Measurements from ENCODE around the gene OS9.
A peak's percentile ranks its signal among the peaks of the same experiment; 100 is the strongest.
"Not testable (repeated sequence)": the region's sequence is repeated elsewhere in the genome, so short reads cannot be mapped to it uniquely, and the experiment has no call there.

OS9 gene

DNA sequence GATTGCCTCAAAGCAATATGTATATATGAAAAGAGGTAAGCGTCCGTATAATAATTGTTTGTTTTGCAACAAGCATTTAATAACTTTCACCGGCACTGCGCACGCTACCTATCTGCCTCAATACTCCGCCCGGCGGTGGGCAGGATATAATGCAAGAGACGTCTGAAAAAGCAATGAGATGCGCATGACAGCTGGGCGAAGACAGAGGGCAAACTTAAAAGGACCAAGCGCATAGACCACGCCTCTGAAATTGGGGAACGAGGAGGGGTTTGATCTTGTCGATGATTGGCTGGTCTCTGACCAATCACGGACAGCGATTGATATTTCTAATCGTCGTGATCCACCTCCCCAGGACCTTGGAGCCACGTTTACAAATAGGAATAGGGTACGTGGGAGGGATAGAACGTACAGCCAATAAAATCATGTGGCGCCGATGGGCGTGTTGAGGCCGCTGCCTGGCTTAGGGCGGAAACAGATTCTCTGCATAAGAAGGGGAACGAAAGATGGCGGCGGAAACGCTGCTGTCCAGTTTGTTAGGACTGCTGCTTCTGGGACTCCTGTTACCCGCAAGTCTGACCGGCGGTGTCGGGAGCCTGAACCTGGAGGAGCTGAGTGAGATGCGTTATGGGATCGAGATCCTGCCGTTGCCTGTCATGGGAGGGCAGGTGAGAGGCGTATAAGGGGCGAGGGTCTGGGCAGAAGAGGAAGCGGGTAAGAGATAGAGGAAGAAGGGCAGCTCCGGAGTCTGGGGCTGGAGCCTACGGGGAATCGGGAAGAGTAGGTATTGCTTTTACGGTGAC lies at the start of gene OS9:
TSS of gene OS9 (plus strand) at position 474 of the 800 bp plus-strand sequence. CDS start at position 504, 30 bp downstream.
- peak; percentile 99 for DNase-seq

- DNase-seq, result not testable (repeated sequence)
These were observed 47.8 kb upstream of the OS9 start for GRCh38 chr12:57645990-57646658.

- DNase-seq, result not testable (repeated sequence)
These were observed 47.3 kb upstream of the OS9 start for GRCh38 chr12:57646659-57647049.

GRCh38 chr12:57654042-57654441 lies 39.9 kb upstream of the OS9 start:
- DNase-seq, result no peak

- no peak for DNase-seq
These were observed 38.2 kb upstream of the OS9 start for GRCh38 chr12:57655541-57656240.

DNA sequence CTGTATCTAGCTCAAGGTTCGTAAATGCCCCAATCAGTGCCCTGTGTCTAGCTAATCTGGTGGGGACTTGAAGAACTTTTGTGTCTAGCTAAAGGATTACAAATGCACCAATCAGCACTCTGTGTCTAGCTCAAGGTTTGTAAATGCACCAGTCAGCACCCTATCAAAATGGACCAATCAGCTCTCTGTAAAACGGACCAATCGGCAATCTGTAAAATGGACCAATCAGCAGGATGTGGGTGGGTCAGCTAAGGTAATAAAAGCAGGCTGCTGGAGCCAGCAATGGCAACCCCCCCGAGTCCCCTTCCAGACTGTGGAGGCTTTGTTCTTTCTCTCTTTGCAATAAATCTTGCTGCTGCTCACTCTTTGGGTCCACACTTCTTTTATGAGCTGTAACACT lies 37.5 kb upstream of the OS9 start:
- DNase-seq, result not testable (repeated sequence)

DNA sequence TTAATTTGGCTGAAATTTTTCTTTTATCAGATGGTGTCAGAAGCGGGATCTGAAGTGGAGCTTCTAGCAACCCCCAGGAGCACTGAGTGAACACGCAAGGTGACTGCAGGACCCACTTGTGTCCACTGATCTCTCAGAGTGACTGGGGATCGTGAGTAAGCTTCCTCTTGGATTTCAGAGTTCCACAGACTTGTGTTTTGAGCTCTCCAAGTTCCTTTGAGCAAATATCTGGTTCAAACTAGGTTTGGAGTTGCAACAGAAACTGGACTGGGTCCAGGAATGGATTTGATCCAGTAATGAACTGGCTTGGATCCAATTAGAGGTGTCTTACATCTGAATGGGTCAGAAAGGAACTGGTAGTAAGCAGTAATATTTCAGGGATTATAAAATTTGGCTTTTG lies 36.2 kb upstream of the OS9 start:
- DNase-seq, result no peak

DNA sequence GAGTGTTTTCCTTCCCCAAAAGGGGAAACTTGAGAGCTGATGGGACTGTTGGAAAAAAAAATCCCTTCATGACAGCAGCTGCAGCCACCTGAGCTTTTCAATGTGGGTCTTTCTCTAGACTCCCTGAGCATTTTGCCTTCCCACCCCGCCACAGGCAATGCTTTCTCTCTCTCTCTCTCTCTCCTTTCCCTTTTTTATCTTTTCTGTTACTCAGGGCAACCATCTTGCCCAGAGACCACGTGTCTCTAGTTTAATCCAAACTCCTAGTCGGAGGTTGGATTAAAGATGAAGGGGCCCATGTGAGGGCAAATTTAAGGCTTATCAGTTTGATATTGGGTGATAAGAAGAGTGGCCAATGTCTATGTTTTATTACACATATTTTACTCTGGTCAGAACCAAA lies 35.0 kb upstream of the OS9 start:
- no peak for DNase-seq

GRCh38 chr12:57661376-57661775 lies 32.6 kb upstream of the OS9 start:
- DNase-seq, result no peak

DNA sequence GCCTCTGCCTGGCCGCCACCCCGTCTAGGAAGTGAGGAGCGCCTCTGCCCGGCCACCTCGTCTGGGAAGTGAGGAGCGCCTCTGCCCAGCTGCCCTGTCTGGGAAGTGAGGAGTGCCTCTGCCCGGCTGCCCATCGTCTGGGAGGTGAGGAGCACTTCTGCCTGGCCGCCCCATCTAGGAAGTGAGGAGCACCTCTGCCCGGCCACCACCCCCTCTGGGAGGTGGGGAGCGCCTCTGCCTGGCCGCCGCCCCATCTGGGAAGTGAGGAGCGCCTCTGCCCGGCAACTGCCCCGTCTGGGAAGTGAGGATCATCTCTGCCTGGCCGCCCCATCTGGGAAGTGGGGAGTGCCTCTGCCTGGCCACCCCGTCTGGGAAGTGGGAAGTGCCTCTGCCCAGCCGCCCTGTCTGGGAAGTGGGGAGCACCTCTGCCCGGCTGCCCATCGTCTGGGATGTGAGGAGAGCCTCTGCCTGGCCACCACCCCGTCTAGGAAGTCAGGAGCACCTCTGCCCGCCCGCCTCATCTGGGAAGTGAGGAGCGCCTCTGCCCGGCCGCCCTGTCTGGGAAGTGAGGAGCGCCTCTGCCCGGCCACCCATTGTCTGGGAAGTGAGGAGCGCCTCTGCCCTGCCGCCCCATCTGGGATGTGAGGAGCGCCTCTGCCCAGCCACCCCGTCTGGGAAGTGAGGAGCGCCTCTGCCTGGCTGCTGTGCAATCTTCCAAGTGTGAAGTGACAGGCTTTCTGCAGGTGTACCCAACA lies 28.7 kb upstream of the OS9 start:
- DNase-seq, result not testable (repeated sequence)

DNA sequence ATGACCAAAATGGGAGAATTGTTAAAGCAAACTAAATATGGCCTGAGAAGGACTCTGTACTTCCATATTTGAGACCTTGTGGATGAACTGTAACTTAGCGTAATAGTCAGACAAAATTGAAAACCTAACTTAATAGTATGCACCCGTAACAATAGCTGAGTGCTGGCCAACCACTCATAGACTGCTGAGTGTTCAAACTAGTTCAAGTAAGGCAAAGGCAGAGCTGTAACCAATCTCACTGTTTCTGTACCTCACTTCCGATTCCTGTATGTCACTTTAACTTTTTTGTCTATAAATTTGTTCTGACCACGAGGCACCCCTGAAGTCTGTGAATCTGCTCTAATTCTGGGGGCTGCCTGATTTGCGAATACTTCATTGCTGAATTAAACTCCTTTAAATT lies 27.0 kb upstream of the OS9 start:
- no peak for DNase-seq

GRCh38 chr12:57669691-57670090 lies 24.2 kb upstream of the OS9 start:
- DNase-seq, result not testable (repeated sequence)

- not testable (repeated sequence) for DNase-seq
These were observed 22.1 kb upstream of the OS9 start for GRCh38 chr12:57671811-57672210.

DNA sequence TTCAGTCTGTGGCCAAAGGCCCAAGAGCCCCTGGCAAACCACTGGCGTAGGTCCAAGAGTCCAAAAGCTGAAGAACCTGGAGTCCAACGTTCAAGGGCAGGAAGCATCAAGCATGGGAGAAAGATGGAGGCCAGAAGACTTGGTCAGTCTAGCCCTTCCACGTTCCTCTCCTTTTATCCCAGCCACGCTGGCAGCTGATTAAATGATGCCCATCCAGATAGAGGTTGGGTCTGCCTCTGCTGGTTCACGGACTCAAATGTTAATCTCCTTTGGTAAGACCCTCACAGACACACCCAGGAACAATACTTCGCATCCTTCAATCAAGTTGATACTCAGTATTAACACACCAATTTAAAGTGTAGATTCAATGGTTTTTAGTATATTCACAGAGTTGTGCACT lies 21.1 kb upstream of the OS9 start:
- no peak for DNase-seq

GRCh38 chr12:57674691-57675090 lies 19.2 kb upstream of the OS9 start:
- no peak for DNase-seq

- DNase-seq, result not testable (repeated sequence)
These were observed 16.0 kb upstream of the OS9 start for GRCh38 chr12:57677947-57678346.

DNA sequence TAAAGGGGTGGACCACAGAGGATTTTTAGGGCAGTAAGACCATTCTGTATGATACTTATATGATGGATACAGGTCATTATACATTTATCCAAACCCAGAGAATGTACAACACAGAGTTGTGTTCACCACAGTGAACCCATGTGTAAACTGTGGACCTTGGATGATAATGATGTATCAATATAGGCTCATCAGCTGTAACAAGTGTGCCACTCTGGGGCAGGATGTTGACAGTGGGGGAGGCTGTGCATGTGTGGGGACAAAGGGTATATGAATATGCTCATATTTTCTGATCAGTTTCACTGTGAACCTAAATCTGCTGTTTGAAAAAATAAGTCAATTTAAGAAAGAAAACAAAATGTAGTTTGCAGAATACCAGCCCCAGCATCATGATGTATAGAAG lies 14.2 kb upstream of the OS9 start:
- no peak for DNase-seq

DNA sequence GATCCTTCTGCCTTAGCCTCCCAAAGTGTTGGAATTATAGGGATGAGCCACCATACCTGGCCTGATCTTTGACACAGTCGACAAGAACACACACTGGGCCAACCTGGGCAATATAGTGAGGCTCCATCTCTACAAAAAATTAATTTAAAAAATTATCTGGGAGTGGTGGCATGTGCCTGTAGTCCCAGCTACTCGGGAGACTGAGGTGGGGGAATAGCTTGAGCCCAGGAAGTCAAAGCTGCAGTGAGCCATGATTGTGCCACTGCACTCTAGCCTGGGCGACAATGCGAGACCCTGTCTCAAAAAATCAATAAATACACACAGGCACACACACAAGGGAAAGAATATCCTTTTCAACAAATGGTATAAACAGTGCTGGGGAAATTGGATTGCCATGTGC lies 6.1 kb upstream of the OS9 start:
- no peak for DNase-seq

GRCh38 chr12:57688931-57689330 lies 5.0 kb upstream of the OS9 start:
- DNase-seq, result no peak

DNA sequence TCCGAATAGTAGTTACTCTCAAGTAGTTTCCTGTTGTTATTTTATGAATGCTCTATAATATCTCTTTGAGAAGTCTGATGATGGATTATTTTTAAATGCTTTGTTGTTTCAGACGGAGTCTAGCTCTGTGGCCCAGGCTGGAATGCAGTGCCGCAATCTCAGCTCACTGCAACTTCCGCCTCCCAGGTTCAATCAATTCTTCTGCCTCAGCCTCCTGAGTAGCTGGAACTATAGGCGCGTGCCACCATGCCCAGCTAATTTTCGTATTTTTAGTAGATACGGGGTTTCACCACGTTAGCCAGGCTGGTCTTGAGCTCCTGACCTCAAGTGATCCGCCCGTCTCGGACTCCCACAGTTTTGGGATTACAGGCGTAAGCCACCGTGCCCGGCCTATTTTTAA lies 1.4 kb upstream of the OS9 start:
- no peak for DNase-seq

DNA sequence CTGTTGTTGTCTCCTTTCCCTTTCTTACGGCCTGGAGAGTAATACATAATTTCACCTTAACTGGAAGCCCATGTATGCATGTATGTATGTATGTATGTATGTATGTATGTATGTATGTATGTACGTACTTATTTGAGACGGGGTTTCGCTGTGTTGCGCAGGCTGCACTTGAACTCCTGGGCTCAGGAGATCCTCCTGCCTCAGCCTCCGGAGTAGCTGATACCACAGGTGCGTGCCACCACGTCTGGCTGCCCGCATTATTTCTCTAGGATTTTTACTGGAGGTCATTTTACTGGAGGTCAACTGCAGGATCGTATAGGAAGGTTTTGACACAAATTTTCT lies 644 bp upstream of the OS9 start:
- no peak for DNase-seq

- no peak for DNase-seq
These were observed 607 bp downstream of the OS9 start for GRCh38 chr12:57694459-57695019.

Measured in NCI-H2081 treated with DMSO at 0.1 percent for 48 hours (cell line).